CD4-positive, alpha-beta memory T cell (primary cell): ENCODE results near the gene C6orf141. TPM values are rescaled to one million over a fixed set of nuclear protein-coding genes. Genes with fewer than 3 reads are reported as not detected.

ENCODE experiments used
- CTCF ChIA-PET: fragments of 350-600 bp; sonication (Branson Sonifier 250); formaldehyde crosslinking; loops from one replicate; lab custom pipeline; 2021; ENCODE audit warnings: inconsistent platforms; ENCODE audit not compliant: partially characterized antibody; lab: Charles Lee
- POLR2A ChIA-PET: fragments of 350-600 bp; sonication (Branson Sonifier 250); formaldehyde crosslinking; loops from one replicate; lab custom pipeline; 2021; ENCODE audit not compliant: partially characterized antibody; lab: Charles Lee
- DNase-seq, 5 donors: peaks; one replicate each; pipeline versions ENCODE4 v3.0.0 to v3.0.0-alpha.2; 2020 to 2022; ENCODE audit warnings: mixed read lengths in 1 of 5
- H3K27ac ChIP-seq: one replicate; pipeline ENCODE4 v1.7.0; 2013; ENCODE audit warnings: low read depth, low read length
- H3K27me3 ChIP-seq: 2 replicates; pipeline ENCODE4 v1.7.0; 2013; ENCODE audit warnings: mild to moderate bottlenecking, low read length, moderate library complexity; ENCODE audit not compliant: insufficient read depth
- H3K36me3 ChIP-seq: 2 replicates; pipeline ENCODE4 v1.7.0; 2013; ENCODE audit warnings: mild to moderate bottlenecking, low read length, moderate library complexity; ENCODE audit not compliant: insufficient read depth
- H3K4me1 ChIP-seq: 2 replicates; pipeline ENCODE4 v1.7.0; 2013; ENCODE audit warnings: mild to moderate bottlenecking, low read length, moderate library complexity; ENCODE audit not compliant: insufficient read depth
- H3K4me3 ChIP-seq, 2 donors: one replicate each; pipeline ENCODE4 v1.7.0; 2013; ENCODE audit warnings: low read length in 2 of 2, mild to moderate bottlenecking in 1 of 2
- H3K9me3 ChIP-seq, 2 donors: one replicate each; pipeline ENCODE4 v1.7.0; 2013; ENCODE audit warnings: low read length in 2 of 2, control low read depth in 1 of 2; ENCODE audit not compliant: control insufficient read depth in 1 of 2
- H3K27ac Mint-ChIP-seq, 7 donors: one replicate each; pipeline ENCODE4 v1.8.0; 2020 to 2021; ENCODE audit warnings: mixed read lengths in 7 of 7, mild to moderate bottlenecking in 6 of 7, inconsistent platforms in 3 of 7, moderate library complexity in 3 of 7
- H3K27me3 Mint-ChIP-seq, 2 donors: one replicate each; pipeline ENCODE4 v1.8.0; 2020 to 2021; ENCODE audit warnings: mixed read lengths in 2 of 2
- H3K36me3 Mint-ChIP-seq, 2 donors: one replicate each; pipeline ENCODE4 v1.8.0; 2020 to 2021; ENCODE audit warnings: mixed read lengths in 2 of 2, inconsistent platforms in 1 of 2, mild to moderate bottlenecking in 1 of 2
- H3K4me1 Mint-ChIP-seq, 4 donors: one replicate each; pipeline ENCODE4 v1.8.0; 2020 to 2021; ENCODE audit warnings: mixed read lengths in 4 of 4, mild to moderate bottlenecking in 1 of 4
- H3K4me3 Mint-ChIP-seq, 8 donors: one replicate each; pipeline ENCODE4 v1.8.0; 2020 to 2021; ENCODE audit warnings: mixed read lengths in 8 of 8, mild to moderate bottlenecking in 7 of 8, moderate library complexity in 6 of 8, inconsistent platforms in 3 of 8
- H3K9me3 Mint-ChIP-seq, 8 donors: one replicate each; pipeline ENCODE4 v1.8.0; 2020 to 2021; ENCODE audit warnings: mixed read lengths in 8 of 8, mild to moderate bottlenecking in 5 of 8, inconsistent platforms in 3 of 8, moderate library complexity in 1 of 8
- intact Hi-C: fragments of 100-400 bp; cut with micrococcal nuclease; formaldehyde crosslinking; loops from one replicate; pipeline ENCODE4 v1.15.1; 2023
- polyA plus RNA-seq, 2 donors: library from polyadenylated mRNA; unstranded; fragments of 300-500 nt; fragmentation: Illumina TruSeq; gene quantifications; one replicate each; pipeline ENCODE4 v1.2.3, GENCODE V29; 2021
- total RNA-seq, 2 experiments: library from RNA; stranded (reverse); gene quantifications; one replicate each; pipeline ENCODE4 v1.2.3, GENCODE V29; 2021

The C6orf141 gene
- total and polyA plus RNA-seq, 4 experiments from 2014 or later: not detected

DNA sequence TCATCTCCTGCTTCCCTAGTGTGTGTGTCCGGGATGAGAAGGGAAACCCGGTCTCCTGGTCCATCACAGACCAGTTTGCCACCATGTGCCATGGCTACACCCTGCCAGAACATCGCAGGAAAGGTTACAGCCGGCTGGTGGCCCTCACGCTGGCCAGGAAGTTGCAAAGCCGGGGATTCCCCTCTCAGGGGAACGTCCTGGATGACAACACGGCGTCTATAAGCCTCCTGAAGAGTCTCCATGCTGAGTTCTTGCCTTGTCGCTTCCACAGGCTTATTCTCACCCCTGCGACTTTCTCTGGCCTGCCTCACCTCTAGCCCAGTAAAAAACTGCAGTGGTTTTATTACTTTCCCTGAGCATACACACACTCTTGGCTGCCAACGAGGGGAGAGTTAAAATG lies 23.9 kb upstream of the C6orf141 start:
- POLR2A ChIA-PET: no interaction called here
- Histone ChIP-seq H3K9me3 (no peaks in the 10 kb centered on the region), H3K4me3 (no peak overlapping the region), H3K27ac (no peak overlapping the region), H3K27me3 (no peaks in the 10 kb centered on the region), H3K36me3 (no peaks in the 10 kb centered on the region), H3K4me1 (no peaks in the 10 kb centered on the region)
- Mint-ChIP-seq H3K36me3 (no peaks in the 10 kb centered on the region), H3K4me3 (no peak overlapping the region), H3K4me1 (no peaks in the 10 kb centered on the region), H3K9me3 (no peaks in the 10 kb centered on the region), H3K27ac (no peak overlapping the region), H3K27me3 (peaks cover 3% of the 10 kb centered on the region in 2 donors)
- intact Hi-C loops: no loop called here
- CTCF ChIA-PET: no interaction called here
- DNase-seq: no peak

DNA sequence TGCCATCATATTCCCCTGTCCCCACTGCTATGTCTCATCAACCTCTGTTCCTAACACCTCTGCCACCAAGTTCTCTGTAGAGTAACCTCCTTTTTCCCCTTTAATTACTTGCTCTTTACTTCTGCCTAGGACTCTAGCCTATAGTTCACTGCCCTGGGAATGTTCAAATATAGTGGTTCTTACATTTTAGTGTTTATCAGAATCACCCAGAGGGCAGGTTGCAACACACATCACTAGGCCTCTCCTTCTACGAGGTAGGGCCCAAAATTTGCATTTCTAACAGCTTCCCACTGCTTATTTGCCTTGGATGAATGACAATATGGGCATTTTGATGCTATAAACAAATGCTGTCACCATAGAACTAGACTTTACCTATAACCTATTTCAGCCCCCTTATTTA lies 23.1 kb upstream of the C6orf141 start:
- no peaks in the 10 kb centered on the region for H3K4me1 ChIP-seq
- Mint-ChIP-seq H3K27me3 (peaks cover 8% of the 10 kb centered on the region in 2 donors), H3K9me3 (no peaks in the 10 kb centered on the region), H3K4me1 (peaks cover 0 to 6% (median 2%) of the 10 kb centered on the region in 4 donors), H3K27ac (no peak overlapping the region), H3K36me3 (no peaks in the 10 kb centered on the region), H3K4me3 (no peak overlapping the region)
- H3K27me3 ChIP-seq: no peaks in the 10 kb centered on the region
- intact Hi-C loops: no loop called here
- no peak overlapping the region for H3K27ac ChIP-seq
- H3K36me3 ChIP-seq: no peaks in the 10 kb centered on the region
- ChIA-PET POLR2A (no interaction called here), CTCF (no interaction called here)
- DNase-seq: no peak
- H3K4me3 ChIP-seq: no peak overlapping the region
- no peaks in the 10 kb centered on the region for H3K9me3 ChIP-seq

DNA sequence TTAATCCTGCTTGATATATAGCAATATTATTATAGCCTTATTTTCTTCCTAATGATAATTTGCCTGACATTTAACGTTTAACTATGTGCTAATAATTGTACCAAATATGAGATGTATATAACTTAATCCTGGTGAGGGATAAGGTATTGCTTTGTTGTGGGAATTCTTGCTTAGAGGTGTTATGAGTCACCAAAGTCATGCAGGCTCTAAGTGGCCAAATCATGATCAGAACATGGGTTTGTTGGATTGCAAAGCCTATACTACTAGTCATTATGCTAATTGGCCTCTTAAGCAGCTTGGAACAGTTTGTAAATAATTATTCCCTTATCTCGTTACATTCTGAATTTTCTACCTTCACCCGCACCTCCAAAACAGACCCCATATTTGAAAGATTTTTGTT lies 21.9 kb upstream of the C6orf141 start:
- Mint-ChIP-seq H3K27ac (no peak overlapping the region), H3K9me3 (no peaks in the 10 kb centered on the region), H3K4me1 (peaks cover 0 to 6% (median 2%) of the 10 kb centered on the region in 4 donors), H3K27me3 (peaks cover 8% of the 10 kb centered on the region in 2 donors), H3K36me3 (no peaks in the 10 kb centered on the region), H3K4me3 (no peak overlapping the region)
- Histone ChIP-seq H3K27me3 (no peaks in the 10 kb centered on the region), H3K4me1 (no peaks in the 10 kb centered on the region), H3K27ac (no peak overlapping the region), H3K36me3 (no peaks in the 10 kb centered on the region), H3K9me3 (no peaks in the 10 kb centered on the region), H3K4me3 (no peak overlapping the region)
- intact Hi-C loops: no loop called here
- ChIA-PET CTCF (no interaction called here), POLR2A (no interaction called here)
- DNase-seq: no peak

DNA sequence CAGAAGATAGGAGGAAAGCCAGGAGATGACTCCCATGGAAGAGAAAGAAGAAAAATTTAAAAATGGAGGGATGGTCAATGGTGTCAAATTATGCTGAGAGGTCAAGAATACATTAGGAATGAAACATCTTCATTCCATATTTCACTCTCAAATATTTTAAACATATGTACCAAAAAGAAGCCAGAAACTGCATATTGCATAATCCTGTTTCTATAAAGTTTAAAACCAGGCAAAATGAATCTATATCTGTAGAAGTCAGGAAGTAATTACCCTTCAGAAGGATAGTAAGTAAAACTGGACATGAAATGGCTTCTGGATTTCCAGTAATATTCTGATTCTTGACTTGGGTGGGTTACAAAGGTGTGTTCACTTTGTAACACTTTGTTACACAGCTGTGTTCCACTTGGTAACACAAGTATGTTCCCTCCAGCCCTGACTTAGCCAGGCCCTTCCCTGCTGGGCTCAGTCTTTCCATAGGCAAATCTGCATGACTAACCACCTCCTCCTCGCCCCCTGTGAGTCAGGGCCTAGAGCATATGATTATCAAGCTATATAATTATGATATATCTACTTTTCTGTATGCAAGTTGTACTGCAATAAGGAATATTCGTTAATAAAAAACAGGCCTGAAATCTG lies 20.2 kb upstream of the C6orf141 start:
- H3K27me3 ChIP-seq: no peaks in the 10 kb centered on the region
- no peaks in the 10 kb centered on the region for H3K9me3 ChIP-seq
- no peaks in the 10 kb centered on the region for H3K4me1 ChIP-seq
- CTCF ChIA-PET: no interaction called here
- Mint-ChIP-seq H3K4me1 (peaks cover 0 to 6% (median 2%) of the 10 kb centered on the region in 4 donors), H3K9me3 (no peaks in the 10 kb centered on the region), H3K27ac (no peak overlapping the region), H3K27me3 (peaks cover 8% of the 10 kb centered on the region in 2 donors), H3K36me3 (no peaks in the 10 kb centered on the region), H3K4me3 (no peak overlapping the region)
- H3K27ac ChIP-seq: no peak overlapping the region
- intact Hi-C loops: no loop called here
- H3K4me3 ChIP-seq: no peak overlapping the region
- POLR2A ChIA-PET: no interaction called here
- DNase-seq: no peak
- H3K36me3 ChIP-seq: no peaks in the 10 kb centered on the region

DNA sequence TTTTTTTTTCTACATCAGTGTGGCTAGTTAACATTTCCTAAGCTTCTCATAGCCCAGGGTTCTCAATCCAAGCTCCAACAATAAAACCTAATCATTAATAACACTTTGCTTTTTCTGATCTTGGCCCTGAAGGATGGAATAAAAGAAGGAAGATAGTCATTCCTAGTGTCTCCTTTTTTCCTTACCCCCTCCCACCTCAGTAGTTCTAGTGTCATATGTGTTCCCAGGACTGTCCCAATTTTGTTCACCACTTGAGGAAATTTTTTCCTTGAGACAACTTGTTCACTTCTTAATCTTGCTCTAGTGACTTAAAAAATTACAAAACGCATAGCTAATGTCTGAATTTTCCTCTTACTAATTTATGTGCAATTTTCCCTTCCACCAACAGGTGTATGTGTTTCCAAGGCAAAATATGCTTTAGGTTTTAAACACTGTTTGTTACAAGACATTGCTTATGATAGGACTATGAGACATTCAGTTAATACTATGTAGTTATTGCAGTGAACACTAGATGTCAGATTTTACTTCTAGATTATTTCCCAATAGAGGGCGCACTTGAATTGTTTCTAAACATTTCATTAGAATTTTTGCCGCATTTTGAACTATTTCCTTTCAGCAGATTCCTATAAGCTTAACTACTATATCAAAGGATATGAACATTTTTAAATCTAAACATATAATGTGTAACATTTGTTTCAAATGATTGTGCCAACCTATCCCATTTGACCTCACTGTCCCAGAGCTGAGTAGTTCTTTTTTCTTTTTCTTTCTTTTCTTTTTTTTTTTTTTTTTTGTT lies 18.5 kb upstream of the C6orf141 start:
- POLR2A ChIA-PET: no interaction called here
- Mint-ChIP-seq H3K4me3 (peak overlapping the region in 4 of 8 donors; percentile 2 to 53 (median 22)), H3K36me3 (no peaks in the 10 kb centered on the region)

DNA sequence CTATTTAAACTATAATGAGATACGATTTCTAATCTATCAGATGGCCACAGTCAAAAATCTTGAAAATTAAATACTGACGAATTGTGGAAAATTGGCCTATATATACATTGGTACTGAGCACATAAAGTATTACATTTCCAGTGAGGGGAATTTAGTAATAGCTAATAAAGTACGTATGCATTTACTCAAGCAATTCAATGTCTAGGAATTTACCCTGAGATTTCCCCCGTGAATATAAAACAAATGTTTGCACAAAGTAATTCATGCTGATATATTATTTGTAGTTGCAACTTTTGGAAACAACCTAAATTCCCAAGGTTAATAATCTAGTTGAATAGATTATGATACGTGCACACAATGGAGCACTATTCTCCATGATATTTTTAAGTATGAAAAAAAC lies 14.7 kb upstream of the C6orf141 start:
- Histone ChIP-seq H3K4me1 (no peaks in the 10 kb centered on the region), H3K9me3 (no peaks in the 10 kb centered on the region), H3K27ac (no peak overlapping the region), H3K4me3 (no peak overlapping the region), H3K27me3 (no peaks in the 10 kb centered on the region), H3K36me3 (no peaks in the 10 kb centered on the region)
- Mint-ChIP-seq H3K27ac (no peak overlapping the region), H3K4me3 (no peak overlapping the region), H3K36me3 (no peaks in the 10 kb centered on the region), H3K9me3 (no peaks in the 10 kb centered on the region), H3K4me1 (peaks cover 0 to 6% (median 2%) of the 10 kb centered on the region in 4 donors), H3K27me3 (peaks cover 5% of the 10 kb centered on the region in 2 donors)
- intact Hi-C loops: no loop called here
- DNase-seq: no peak
- ChIA-PET POLR2A (no interaction called here), CTCF (interaction anchor here (1.2 kb wide), 1 partner anchor 31 kb away, joined by 6 read pairs; no protein-coding TSS in a partner anchor)

More for the DNA sequence above, 18.5 kb upstream of the C6orf141 start:
- Mint-ChIP-seq H3K27ac (no peak overlapping the region), H3K9me3 (no peaks in the 10 kb centered on the region), H3K4me1 (peaks cover 0 to 6% (median 2%) of the 10 kb centered on the region in 4 donors), H3K27me3 (peaks cover 8% of the 10 kb centered on the region in 2 donors)
- Histone ChIP-seq H3K9me3 (no peaks in the 10 kb centered on the region), H3K36me3 (no peaks in the 10 kb centered on the region), H3K27ac (no peak overlapping the region), H3K27me3 (no peaks in the 10 kb centered on the region), H3K4me1 (no peaks in the 10 kb centered on the region), H3K4me3 (no peak overlapping the region)
- CTCF ChIA-PET: interaction anchor here (0.7 to 1.6 kb wide), 11 partner anchors 8 to 318 kb away, joined by 3 to 8 read pairs (median 4); no protein-coding TSS in a partner anchor
- DNase-seq: peak in 3 of 5 donors; percentile 18 to 29 (median 22)
- intact Hi-C loops: no loop called here

DNA sequence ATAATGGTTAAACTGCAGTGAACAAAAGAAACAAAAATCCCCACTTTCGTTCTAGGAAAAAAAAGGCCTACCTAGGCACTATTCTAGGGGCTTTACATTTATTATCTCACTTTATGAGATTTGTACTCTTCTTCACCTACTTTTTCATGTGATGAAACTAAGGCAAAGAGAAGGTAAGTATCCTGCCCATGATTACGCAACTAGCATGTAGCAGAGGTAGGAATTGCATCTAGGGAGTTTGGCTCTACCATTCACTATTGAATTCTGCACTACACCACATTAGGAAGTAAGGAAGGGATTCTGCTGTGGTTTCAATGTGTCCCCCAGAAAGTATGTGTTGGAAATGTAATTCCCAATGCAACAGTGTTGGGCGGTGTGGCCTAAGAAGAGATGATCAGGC lies 11.4 kb upstream of the C6orf141 start:
- Mint-ChIP-seq H3K9me3 (no peaks in the 10 kb centered on the region), H3K4me1 (no peaks in the 10 kb centered on the region), H3K4me3 (no peak overlapping the region), H3K27ac (no peak overlapping the region), H3K27me3 (peaks cover 0 to 1% of the 10 kb centered on the region in 2 donors), H3K36me3 (no peaks in the 10 kb centered on the region)
- H3K9me3 ChIP-seq: no peaks in the 10 kb centered on the region
- ChIA-PET POLR2A (no interaction called here), CTCF (no interaction called here)
- H3K27me3 ChIP-seq: no peaks in the 10 kb centered on the region
- H3K36me3 ChIP-seq: no peaks in the 10 kb centered on the region
- H3K27ac ChIP-seq: no peak overlapping the region
- DNase-seq: no peak
- intact Hi-C loops: no loop called here
- H3K4me1 ChIP-seq: no peaks in the 10 kb centered on the region
- H3K4me3 ChIP-seq: no peak overlapping the region
